Adipocyte (in vitro differentiated cells): ENCODE data around the gene SORCS2.

Source experiments
- DNase-seq: peaks from one replicate; pipeline ENCODE4 v3.0.0-alpha.2; 2015; ENCODE audit warnings: low read depth
- H3K27me3 ChIP-seq: replicated peaks from 2 replicates; pipeline ENCODE4 v1.7.0; 2013; ENCODE audit warnings: mild to moderate bottlenecking, low read length, moderate library complexity; ENCODE audit not compliant: control insufficient read depth, insufficient read depth
- H3K36me3 ChIP-seq: 2 replicates; pipeline ENCODE4 v1.7.0; 2013; ENCODE audit warnings: low read length, mild to moderate bottlenecking, moderate library complexity; ENCODE audit not compliant: control insufficient read depth, insufficient read depth, severe bottlenecking
- H3K4me1 ChIP-seq: 2 replicates; pipeline ENCODE4 v1.7.0; 2013; ENCODE audit warnings: mild to moderate bottlenecking, low read length, moderate library complexity; ENCODE audit not compliant: control insufficient read depth, insufficient read depth
- H3K4me3 ChIP-seq: 2 replicates; pipeline ENCODE4 v1.7.0; 2013; ENCODE audit warnings: mild to moderate bottlenecking, low read length, moderate library complexity
- H3K9ac ChIP-seq: 2 replicates; pipeline ENCODE4 v1.7.0; 2013; ENCODE audit warnings: mild to moderate bottlenecking, low read length, moderate library complexity
- H3K9me3 ChIP-seq: 2 replicates; pipeline ENCODE4 v1.7.0; 2013; ENCODE audit warnings: mild to moderate bottlenecking, low read length, moderate library complexity; ENCODE audit not compliant: control insufficient read depth

Gene SORCS2

GRCh38 chr4:7252510-7253340, 60.4 kb downstream of the SORCS2 start:
- Histone ChIP-seq H3K9ac (no peak overlapping the region), H3K36me3 (no peaks in the 10 kb centered on the region), H3K9me3 (peaks cover 9% of the 10 kb centered on the region), H3K4me1 (peaks cover 36% of the 10 kb centered on the region), H3K4me3 (no peak overlapping the region), H3K27me3 (peaks cover 4% of the 10 kb centered on the region)
- no peak for DNase-seq

- Histone ChIP-seq H3K9ac (no peak overlapping the region), H3K9me3 (peaks cover 9% of the 10 kb centered on the region), H3K4me3 (no peak overlapping the region), H3K4me1 (peaks cover 36% of the 10 kb centered on the region), H3K36me3 (no peaks in the 10 kb centered on the region), H3K27me3 (peaks cover 6% of the 10 kb centered on the region)
- no peak for DNase-seq
Measured at GRCh38 chr4:7253341-7253700, 61.0 kb downstream of the SORCS2 start.

DNA sequence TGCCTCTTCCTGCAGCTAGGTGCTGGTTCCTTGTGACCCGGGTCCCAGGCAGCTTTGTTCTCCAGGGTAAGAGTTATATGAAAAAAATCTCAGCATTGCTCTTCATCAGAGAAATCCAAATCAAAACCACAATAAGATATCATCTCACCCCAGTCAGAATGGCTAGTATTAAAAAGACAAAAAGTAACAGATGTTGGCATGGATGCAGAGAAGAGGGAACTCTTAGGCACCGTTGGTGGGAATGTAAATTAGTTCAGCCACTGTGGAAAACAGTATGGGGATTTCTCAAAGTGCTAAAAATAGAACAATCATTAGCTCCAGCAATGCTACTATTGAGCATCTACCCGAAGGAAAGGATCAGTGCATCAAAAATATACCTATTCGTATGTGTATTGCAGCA, 61.5 kb downstream of the SORCS2 start:
- H3K4me1 ChIP-seq, result peaks cover 36% of the 10 kb centered on the region
- peaks cover 6% of the 10 kb centered on the region for H3K9me3 ChIP-seq
- no peak overlapping the region for H3K9ac ChIP-seq
- peaks cover 6% of the 10 kb centered on the region for H3K27me3 ChIP-seq
- no peaks in the 10 kb centered on the region for H3K36me3 ChIP-seq
- no peak overlapping the region for H3K4me3 ChIP-seq
- no peak for DNase-seq

DNA sequence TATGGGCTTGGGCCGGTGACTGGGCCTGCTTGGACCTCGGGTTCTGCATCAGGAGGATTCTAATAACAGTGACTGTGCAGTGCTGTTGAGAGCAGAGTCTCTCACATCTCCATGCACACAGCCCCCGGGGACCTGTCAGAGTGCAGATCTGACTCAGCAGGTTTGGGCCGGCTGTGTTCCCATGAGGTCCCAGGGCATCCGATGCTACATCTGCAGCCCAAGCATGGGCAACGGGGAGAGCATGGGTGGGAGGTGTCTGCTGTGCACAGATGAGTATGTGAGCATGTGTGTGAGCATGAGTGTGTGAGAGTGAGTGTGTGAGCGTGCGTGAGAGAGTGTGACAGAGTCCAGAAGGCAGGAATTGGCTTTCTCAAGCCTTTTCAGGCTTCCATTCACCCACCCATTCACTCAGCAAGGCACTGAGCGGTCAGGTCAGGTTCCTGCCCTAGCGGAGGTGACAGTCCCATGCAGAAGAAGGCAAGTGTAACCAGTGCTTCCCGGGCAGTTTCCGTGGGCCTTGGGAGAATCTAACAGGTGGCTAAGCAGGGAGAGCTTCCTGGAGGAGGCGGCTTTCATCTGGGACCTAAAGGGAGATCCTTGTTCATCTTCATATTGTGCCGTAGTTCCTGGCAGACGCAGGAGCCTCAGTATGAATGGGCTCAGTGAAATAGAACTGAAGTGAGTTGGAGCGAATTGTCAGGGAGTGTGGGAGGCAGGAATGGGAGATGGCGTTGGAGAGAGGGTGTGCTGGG, 62.6 kb downstream of the SORCS2 start:
- DNase-seq, result no peak
- no peaks in the 10 kb centered on the region for H3K9me3 ChIP-seq
- H3K36me3 ChIP-seq, result no peaks in the 10 kb centered on the region
- no peak overlapping the region for H3K9ac ChIP-seq
- peaks cover 29% of the 10 kb centered on the region for H3K4me1 ChIP-seq
- no peak overlapping the region for H3K4me3 ChIP-seq
- H3K27me3 ChIP-seq, result peaks cover 10% of the 10 kb centered on the region

DNA sequence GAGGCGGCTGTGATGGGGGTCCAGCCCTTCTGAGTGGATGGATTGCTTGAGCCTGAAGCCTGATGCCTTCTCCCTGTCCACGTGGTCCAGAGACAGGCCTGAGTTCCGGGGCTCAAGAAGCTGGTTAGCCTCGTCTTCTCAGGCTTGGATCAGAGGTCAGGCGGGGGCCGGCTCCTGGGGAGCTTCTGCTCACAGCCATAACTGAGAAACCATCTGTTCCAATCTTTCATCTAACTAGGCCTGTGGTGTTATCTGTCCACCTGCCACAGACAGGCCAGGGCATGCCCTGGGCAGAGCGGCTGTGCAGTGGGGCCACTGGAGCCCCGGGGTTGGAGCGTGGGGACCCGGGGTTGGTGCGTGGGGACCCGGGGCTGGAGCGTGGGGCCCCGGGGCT, 63.1 kb downstream of the SORCS2 start:
- Histone ChIP-seq H3K4me3 (no peak overlapping the region), H3K9me3 (no peaks in the 10 kb centered on the region), H3K4me1 (peaks cover 23% of the 10 kb centered on the region), H3K36me3 (no peaks in the 10 kb centered on the region), H3K27me3 (peaks cover 13% of the 10 kb centered on the region), H3K9ac (no peak overlapping the region)
- DNase-seq, result no peak

- peaks cover 13% of the 10 kb centered on the region for H3K27me3 ChIP-seq
- H3K4me1 ChIP-seq, result peaks cover 21% of the 10 kb centered on the region
- no peak for DNase-seq
- H3K9ac ChIP-seq, result no peak overlapping the region
- no peaks in the 10 kb centered on the region for H3K9me3 ChIP-seq
- no peaks in the 10 kb centered on the region for H3K36me3 ChIP-seq
- no peak overlapping the region for H3K4me3 ChIP-seq
Measured at GRCh38 chr4:7255996-7256395, 63.7 kb downstream of the SORCS2 start.

GRCh38 chr4:7256984-7257810, 64.9 kb downstream of the SORCS2 start:
- Histone ChIP-seq H3K27me3 (peaks cover 13% of the 10 kb centered on the region), H3K9me3 (no peaks in the 10 kb centered on the region), H3K4me3 (no peak overlapping the region), H3K9ac (no peak overlapping the region), H3K36me3 (no peaks in the 10 kb centered on the region), H3K4me1 (peaks cover 20% of the 10 kb centered on the region)
- DNase-seq, result no peak

DNA sequence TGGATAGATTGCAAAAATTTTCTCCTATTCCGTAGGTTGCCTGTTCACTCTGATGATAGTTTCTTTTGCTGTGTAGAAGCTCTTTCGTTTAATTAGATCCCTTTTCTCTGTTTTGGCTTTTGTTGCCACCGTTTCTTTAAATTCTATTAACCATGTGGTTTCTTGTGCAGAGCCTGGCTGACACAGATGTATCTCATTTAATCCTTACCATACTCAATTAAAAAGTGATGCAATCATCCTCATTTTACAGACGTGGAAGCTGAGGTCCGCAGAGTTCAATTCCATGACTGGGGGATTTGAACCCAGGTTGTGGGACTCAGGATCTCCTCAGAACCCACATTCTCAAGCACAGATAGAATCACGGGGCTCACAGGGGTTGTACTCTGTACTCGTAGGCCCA, 66.7 kb downstream of the SORCS2 start:
- no peaks in the 10 kb centered on the region for H3K9me3 ChIP-seq
- H3K4me1 ChIP-seq, result peaks cover 22% of the 10 kb centered on the region
- peaks cover 21% of the 10 kb centered on the region for H3K27me3 ChIP-seq
- no peaks in the 10 kb centered on the region for H3K36me3 ChIP-seq
- no peak for DNase-seq
- no peak overlapping the region for H3K9ac ChIP-seq
- no peak overlapping the region for H3K4me3 ChIP-seq

- no peak overlapping the region for H3K4me3 ChIP-seq
Measured at GRCh38 chr4:7260569-7260968, 68.2 kb downstream of the SORCS2 start.

DNA sequence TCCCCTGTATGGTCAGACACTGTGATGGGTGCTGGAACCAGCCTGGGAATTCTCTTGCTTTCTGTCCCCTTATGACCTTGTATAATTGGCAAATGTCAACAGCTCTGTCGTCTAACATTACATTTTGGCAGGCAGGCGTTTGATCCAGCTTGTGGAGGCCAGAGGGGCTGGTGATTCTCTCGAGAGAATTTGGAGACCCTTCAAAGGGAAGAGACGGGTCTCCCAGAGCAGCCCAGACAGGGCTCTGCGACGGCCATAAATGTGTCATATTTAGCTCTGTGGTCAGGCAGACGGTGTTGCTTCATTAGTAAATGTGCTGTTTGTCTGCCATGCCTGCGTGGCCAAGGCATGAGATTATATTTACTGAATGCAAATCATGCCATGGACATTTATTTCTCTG, 68.7 kb downstream of the SORCS2 start:
- H3K4me1 ChIP-seq, result peaks cover 14% of the 10 kb centered on the region
- no peak overlapping the region for H3K4me3 ChIP-seq
- no peak for DNase-seq
- H3K9ac ChIP-seq, result no peak overlapping the region
- no peaks in the 10 kb centered on the region for H3K9me3 ChIP-seq
- H3K27me3 ChIP-seq, result peaks cover 24% of the 10 kb centered on the region
- H3K36me3 ChIP-seq, result no peaks in the 10 kb centered on the region

More at GRCh38 chr4:7260569-7260968, 68.2 kb downstream of the SORCS2 start:
- no peaks in the 10 kb centered on the region for H3K36me3 ChIP-seq
- H3K9ac ChIP-seq, result no peak overlapping the region
- peaks cover 24% of the 10 kb centered on the region for H3K27me3 ChIP-seq
- DNase-seq, result no peak
- H3K4me1 ChIP-seq, result peaks cover 13% of the 10 kb centered on the region
- H3K9me3 ChIP-seq, result no peaks in the 10 kb centered on the region

DNA sequence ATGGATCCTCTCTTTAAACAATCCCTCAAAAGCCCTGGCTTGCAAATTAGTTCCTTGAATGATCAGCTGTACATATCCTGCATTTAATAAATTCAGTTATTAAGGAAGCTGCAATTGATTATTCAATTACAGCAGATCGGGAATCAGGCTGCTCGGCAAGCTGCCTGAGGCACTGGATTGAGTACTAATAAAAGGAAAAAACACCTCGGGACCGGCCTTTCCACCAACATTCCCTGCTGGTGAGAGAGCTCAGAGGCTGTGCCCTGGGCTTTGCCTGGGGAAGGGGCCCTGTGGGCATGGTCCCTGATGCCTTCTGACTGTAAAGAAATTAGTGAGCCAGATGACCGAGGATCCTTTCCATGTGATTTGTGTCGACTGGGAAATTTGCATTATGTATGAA, 69.2 kb downstream of the SORCS2 start:
- Histone ChIP-seq H3K9ac (no peak overlapping the region), H3K27me3 (peaks cover 24% of the 10 kb centered on the region), H3K4me1 (peaks cover 19% of the 10 kb centered on the region), H3K9me3 (no peaks in the 10 kb centered on the region), H3K36me3 (no peaks in the 10 kb centered on the region), H3K4me3 (no peak overlapping the region)
- DNase-seq, result no peak
